Measurements from ENCODE around the gene FRMD4A.

- TF ChIP-seq EZH2 (IDR thresholded peaks at IDR 0.05; ENCODE audit: borderline replicate concordance, low read length) (no peak), CTCF (conservative IDR thresholded peaks at IDR 0.05 in 1 of 2, IDR thresholded peaks at IDR 0.05 in 1 of 2; ENCODE audit: extremely low read depth in 1 of 2, insufficient read depth in 1 of 2, low read depth in 1 of 2, low read length in 2 of 2) (no peak)
Observed at GRCh38 chr10:14184841-14185315, 145.8 kb downstream of the FRMD4A start.
